CD4-positive, alpha-beta T cell treated with Interleukin-4 for 1 hour (primary cell): ENCODE measurements around the gene HS3ST6.
"Not testable (repeated sequence)": the region's sequence is repeated elsewhere in the genome, so short reads cannot be mapped to it uniquely, and the experiment has no call there.

Experiments used
- DNase-seq, 2 donors: peaks; one replicate each; pipeline ENCODE4 v3.0.0-alpha.2; 2020 to 2022

HS3ST6 gene

GRCh38 chr16:1946495-1947368 is 28.5 kb upstream of the HS3ST6 start:
- DNase-seq, result no peak

DNA sequence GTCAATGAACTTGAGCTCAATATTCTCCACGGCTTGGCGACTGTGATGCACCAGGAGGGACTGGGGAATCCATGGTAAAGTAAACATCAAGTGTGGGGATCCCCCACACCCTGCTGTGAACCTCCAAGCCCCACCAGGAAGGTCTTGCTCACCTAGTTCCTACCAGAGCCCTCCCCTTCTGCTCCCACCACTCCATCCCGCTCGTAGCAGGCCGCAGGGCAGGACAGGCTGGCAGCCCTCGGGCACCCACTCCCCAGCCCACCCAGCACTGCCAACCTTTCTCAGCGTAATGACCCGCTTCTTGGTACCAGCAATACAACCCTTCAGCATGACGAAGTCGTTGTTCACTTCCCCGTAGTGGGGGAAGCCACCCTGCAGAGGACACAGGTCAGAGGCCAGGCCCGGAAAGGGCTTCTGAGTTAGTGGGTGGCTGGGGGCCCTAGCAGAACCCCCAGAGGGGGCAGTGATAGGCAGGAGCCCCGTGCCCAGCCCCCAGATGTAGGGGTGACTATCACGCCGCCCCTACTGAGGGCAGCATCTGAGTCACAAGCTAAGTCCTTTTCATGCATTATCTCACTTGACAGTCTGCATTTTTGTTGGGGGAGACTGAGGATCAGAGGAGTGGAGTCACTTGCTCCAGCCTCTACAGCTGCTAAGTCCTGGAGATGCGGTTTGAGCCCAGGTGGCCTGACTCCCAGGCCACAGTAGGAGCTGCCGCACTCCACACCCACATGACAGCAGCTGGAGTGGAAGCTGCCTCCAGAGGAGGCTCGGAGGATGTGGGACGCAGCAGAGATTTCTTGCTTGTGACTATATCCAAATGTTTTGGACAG is 27.6 kb upstream of the HS3ST6 start:
- DNase-seq, result no peak

- DNase-seq, result no peak
Measured at GRCh38 chr16:1944612-1945199, 26.5 kb upstream of the HS3ST6 start.

DNA sequence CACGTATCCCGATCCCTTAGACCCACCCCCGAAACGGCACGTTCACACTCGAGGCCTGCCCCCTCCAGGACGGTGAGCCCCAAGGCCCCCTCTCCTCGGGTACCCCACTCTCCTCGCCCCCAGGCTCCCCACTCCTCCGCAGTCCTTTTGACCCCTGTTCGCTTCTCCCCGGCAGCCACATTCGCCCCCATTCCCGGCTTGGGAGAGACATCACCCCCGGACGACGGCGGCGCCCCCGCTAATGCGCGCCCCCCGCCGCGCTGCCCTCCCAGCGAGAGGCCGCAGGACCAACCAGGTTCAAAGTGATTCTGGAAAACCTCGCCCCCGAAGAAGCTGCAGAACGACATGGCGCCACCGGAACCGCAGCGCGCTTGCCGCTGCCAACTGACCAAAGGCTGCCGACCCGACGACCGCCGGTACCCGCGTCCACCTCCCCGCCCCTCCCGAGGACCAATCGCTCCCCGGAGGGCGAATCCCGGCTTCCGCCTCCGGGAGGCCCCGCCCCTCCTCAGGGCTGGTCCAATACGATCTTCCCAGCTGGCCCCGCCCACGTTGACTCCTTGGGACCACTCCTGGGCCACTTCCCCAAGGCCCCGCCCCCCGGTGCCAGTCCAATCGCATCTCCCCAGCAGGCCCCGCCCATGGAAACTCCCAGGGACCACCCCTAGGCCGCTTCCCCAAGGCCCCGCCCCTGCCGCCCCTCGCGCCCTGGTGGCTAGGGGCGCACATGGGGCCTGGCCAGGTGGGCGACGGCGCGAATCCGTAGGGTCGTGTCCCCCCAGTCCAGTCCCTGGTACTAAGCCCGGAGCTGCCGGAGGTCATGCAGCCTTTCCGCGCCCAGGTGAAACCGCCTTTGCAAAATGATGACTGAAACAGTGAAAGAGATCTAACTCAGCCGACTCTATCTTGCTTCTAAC is 24.9 kb upstream of the HS3ST6 start, which contains the start of gene MSRB1:
TSS of gene MSRB1 (minus strand) at position 390 of the 917 bp plus-strand sequence. CDS start at position 347, 43 bp downstream.
- peak; percentile 98 to 99 for DNase-seq

DNA sequence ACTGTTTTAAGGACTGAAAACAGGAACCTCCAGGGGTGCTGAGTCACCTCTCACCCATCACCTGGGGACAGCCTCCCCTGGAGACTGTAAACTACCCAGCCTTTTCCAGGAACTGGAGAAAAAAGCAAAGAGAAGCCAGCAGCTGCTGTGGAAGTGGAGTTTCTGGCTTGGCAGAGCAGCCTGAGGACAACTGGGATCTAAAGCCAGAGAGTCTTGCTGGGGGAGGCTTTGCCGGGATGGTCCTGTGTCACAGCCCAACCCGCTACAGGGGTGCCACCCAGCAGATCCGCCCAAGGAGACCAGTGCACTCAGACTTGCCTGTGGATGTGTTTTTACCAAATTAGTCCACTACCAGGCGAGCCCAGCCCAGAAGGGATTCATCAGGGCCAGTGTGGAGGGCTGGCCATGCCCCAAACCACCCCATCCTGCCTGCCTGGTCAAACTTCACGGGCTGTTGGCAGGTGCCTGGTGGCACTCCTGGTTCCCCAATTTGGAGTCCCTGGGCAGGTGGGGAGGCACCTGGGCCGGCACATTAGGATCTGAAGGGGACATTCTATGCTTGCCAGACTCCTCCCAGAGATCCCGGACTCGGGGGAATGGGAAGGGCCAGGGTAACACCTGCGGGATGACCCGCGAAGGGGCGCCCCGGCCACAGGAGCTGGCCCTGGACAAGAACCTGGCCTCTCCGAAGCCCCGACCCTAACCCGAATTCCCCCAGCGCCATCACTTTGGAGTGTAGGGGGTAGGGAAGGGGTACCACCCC is 24.0 kb upstream of the HS3ST6 start:
- DNase-seq, result peak in 1 of 2 donors; percentile 51

- no peak for DNase-seq
Measured at GRCh38 chr16:1941162-1942046, 23.2 kb upstream of the HS3ST6 start.

- no peak for DNase-seq
Measured at GRCh38 chr16:1940273-1941161, 22.3 kb upstream of the HS3ST6 start.

DNA sequence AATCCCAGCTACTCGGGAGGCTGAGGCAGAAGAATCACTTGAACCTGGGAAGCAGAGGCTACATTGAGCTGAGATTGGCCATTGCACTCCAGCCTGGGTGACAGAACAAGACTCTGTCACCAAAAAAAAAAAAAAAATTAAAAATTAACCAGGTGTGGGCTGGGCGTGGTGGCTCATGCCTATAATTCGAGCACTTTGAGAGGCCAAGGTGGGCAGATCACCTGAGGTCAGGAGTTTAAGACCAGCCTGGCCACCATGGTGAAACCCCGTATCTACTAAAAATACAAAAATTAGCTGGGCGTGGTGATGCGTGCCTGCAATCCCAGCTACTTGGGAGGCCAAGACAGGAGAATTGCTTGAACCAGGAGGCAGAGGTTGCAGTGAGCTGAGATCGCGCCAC is 21.6 kb upstream of the HS3ST6 start:
- not testable (repeated sequence) for DNase-seq

- no peak for DNase-seq
Measured at GRCh38 chr16:1938910-1939309, 20.7 kb upstream of the HS3ST6 start.

- peak in 1 of 2 donors; percentile 59 for DNase-seq
Measured at GRCh38 chr16:1938316-1938715, 20.1 kb upstream of the HS3ST6 start.

DNA sequence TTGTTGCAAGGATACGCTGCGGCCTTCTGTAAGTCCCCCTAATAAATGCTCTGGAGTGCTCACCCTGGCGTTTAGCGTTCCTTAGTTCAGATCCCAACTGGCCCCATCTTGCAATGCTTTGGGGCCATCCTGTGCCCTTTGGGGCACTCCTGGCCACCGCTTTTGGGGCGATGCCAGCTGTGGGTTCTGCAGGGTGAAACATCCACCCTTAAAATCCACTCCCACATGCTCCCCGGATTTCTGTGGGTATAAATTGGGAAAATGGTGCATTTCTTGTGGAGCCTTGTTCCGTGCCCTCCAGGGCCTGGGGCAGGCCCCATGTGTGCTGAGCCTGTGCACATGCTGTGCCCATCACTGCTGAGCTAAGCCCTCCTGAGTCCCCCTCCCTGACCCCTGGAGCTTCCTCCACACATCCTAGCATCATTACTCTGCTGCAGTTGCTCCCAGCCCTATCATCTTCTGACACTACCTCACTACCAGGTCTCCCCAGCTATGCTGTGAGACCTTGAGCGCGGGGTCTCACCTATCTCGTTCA is 18.8 kb upstream of the HS3ST6 start:
- DNase-seq, result no peak

- DNase-seq, result no peak
Measured at GRCh38 chr16:1933097-1933661, 15.0 kb upstream of the HS3ST6 start.

DNA sequence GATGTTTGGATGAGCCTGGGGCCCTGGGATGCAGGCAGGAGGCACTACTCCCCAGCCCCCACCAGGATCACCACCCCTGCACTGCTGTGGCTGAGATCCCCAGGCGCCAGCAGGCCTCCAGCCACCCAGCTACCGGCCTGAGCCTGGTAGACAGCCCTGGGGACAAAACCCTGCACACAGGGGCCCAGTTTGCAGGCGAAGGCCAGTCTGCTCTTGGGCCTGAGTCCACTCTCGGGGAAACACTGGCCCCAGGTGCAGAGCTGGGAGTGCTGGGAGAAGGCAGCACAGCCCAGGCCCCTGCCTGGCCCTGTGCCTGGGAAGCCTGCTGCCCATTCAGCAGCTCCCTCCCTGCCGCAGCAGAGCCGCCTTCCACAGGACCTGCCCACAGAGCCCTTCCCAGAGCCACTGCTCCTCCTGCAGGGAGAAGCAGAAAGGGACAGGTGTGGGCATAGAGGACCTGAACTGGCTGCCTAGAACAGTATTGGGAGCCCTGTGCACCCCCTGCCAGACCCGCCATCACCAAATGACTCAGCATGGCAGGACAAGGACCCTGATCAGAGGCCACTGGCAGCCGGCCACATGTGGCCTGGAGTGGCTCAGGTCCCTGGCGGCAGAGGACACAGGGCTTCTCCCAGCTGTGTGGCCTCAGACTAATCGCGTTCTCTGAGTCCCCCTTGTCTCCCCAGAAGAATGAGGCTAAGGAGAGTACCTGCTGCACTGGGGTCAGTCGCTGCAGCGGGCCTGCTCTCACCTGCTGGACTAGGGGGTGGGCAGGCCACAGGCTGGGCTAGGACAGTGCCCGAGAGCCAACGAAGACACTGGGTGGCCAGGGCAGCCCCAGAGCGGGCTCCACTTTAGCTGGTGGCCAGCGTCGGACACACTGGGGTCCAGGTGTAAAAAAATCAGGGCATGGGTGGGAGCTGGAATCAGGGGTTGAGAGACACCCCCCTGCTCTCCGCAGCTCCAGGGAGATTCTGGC is 14.1 kb upstream of the HS3ST6 start:
- DNase-seq, result no peak

GRCh38 chr16:1930338-1930720 is 12.1 kb upstream of the HS3ST6 start:
- DNase-seq, result no peak

DNA sequence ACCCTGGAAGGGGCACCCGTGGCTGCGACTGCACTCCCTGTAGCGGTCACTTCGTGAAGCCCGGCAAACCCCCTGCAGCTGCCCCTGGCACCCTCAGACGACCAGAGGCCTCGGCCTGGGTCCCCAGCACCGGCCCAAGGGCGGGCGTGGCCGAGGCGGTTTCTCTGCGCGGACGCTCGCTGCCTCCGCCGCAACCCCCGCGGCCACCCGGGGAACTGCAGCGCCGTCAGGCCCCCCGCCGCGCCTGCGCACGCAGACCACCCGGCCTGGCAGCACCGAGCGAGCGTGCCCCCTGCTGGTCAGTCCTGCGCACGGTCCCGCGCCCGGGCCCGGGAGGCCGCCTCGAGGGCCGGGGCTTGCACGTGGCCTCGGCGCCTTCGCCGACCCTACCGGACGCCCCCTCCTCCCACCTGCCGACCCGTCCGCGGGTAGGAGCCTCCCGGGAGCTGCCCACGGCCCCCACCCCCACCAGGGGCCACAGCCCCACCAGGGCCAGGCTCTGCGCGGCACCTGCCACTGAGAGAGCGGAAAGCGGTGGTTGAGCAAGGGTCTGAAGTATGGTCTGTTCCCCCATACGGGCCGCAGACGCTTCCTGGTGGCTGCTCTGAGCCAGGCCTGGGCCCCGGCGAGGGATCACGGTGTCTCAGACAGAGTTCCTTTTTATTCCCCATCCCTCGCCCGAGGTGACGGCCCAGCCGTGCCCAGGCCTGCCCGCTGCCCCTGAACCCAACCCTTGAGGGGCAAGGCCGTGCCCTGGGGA is 11.5 kb upstream of the HS3ST6 start:
- DNase-seq, result peak; percentile 90 to 91

DNA sequence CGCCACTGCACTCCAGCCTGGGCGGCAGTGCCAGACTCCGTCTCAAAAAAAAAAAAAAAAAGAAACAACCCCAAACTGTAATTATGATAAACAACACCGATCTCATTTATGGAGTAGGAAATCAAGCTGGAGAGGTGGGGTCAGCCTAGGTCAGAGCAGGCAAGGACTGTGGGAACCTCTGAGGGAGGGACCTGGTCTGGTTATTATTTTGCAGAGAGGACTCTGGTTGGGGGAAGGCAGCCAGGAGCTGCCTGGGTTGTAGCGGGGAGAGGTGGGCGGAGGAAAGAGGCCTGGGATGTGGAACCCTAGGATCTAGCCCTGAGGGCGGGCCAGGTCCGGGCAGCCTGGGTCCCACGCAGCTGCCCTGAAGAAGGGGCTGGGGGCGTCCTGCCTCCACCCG is 10.9 kb upstream of the HS3ST6 start:
- DNase-seq, result no peak

- no peak for DNase-seq
Measured at GRCh38 chr16:1926271-1926670, 8.1 kb upstream of the HS3ST6 start.
